ENCODE measurements around the gene KRTAP20-2.

Gene KRTAP20-2

GRCh38 chr21:30634906-30635305 is at the start of gene KRTAP20-2:
TSS of gene KRTAP20-2 (plus strand) at chr21:30635206. CDS start at chr21:30635264, 58 bp downstream.
- DNase-seq (ENCODE audit: low read depth in 2 of 2) = no peak

GRCh38 chr21:30590297-30590696 is 44.7 kb upstream of the KRTAP20-2 start, which contains the start of gene KRTAP22-2:
TSS of gene KRTAP22-2 (minus strand) at chr21:30590397.
- no peak for DNase-seq (ENCODE audit: low read depth in 2 of 2)

GRCh38 chr21:30592140-30592539 is 42.9 kb upstream of the KRTAP20-2 start, which contains the start of gene KRTAP6-3:
TSS of gene KRTAP6-3 (plus strand) at chr21:30592440. CDS start at chr21:30592446, 6 bp downstream.
- no peak for DNase-seq (ENCODE audit: low read depth in 2 of 2)

- no peak for DNase-seq (ENCODE audit: low read depth in 2 of 2)
These were observed 36.2 kb upstream of the KRTAP20-2 start, which contains the start of gene KRTAP6-2 for GRCh38 chr21:30598802-30599201. TSS of gene KRTAP6-2 (minus strand) at chr21:30598902. CDS start at chr21:30598874, 28 bp downstream.

- no peak for DNase-seq (ENCODE audit: low read depth in 2 of 2)
These were observed 34.2 kb upstream of the KRTAP20-2 start, which contains the start of gene KRTAP22-1 for GRCh38 chr21:30600787-30601186. TSS of gene KRTAP22-1 (plus strand) at chr21:30601087.

GRCh38 chr21:30605968-30606367 is 29.0 kb upstream of the KRTAP20-2 start:
- no peak for DNase-seq (ENCODE audit: low read depth in 2 of 2)

GRCh38 chr21:30612132-30612531 is 22.9 kb upstream of the KRTAP20-2 start:
- DNase-seq (ENCODE audit: low read depth in 2 of 2) = no peak

GRCh38 chr21:30613836-30614235 is 21.2 kb upstream of the KRTAP20-2 start, which contains the start of gene KRTAP6-1:
TSS of gene KRTAP6-1 (minus strand) at chr21:30613930. CDS start at chr21:30613904, 26 bp downstream.
- DNase-seq (ENCODE audit: low read depth in 2 of 2) = no peak

GRCh38 chr21:30615199-30615598 is 19.8 kb upstream of the KRTAP20-2 start:
- DNase-seq (ENCODE audit: low read depth in 2 of 2) = no peak

- no peak for DNase-seq (ENCODE audit: low read depth in 2 of 2)
These were observed 18.9 kb upstream of the KRTAP20-2 start, which contains the start of gene KRTAP20-1 for GRCh38 chr21:30616125-30616524. TSS of gene KRTAP20-1 (plus strand) at chr21:30616425. CDS start at chr21:30616455, 30 bp downstream.

- no peak for DNase-seq (ENCODE audit: low read depth in 2 of 2)
These were observed 14.9 kb upstream of the KRTAP20-2 start for GRCh38 chr21:30620080-30620479.

- DNase-seq (ENCODE audit: low read depth in 2 of 2) = no peak
These were observed 14.5 kb upstream of the KRTAP20-2 start, which contains the start of gene KRTAP20-4 for GRCh38 chr21:30620522-30620921. TSS of gene KRTAP20-4 (plus strand) at chr21:30620627.

GRCh38 chr21:30623362-30623761 is 11.6 kb upstream of the KRTAP20-2 start:
- DNase-seq (ENCODE audit: low read depth in 2 of 2) = no peak

- DNase-seq (ENCODE audit: low read depth in 2 of 2) = no peak
These were observed 9.4 kb upstream of the KRTAP20-2 start for GRCh38 chr21:30625449-30626165.

GRCh38 chr21:30628109-30628508 is 6.9 kb upstream of the KRTAP20-2 start:
- no peak for DNase-seq (ENCODE audit: low read depth in 2 of 2)

GRCh38 chr21:30629200-30629599 is 5.8 kb upstream of the KRTAP20-2 start:
- DNase-seq (ENCODE audit: low read depth in 2 of 2) = no peak

- DNase-seq (ENCODE audit: low read depth in 2 of 2) = no peak
These were observed 3.7 kb downstream of the KRTAP20-2 start for GRCh38 chr21:30638686-30639085.

GRCh38 chr21:30642564-30642963 is 7.6 kb downstream of the KRTAP20-2 start, which contains the start of gene KRTAP20-3:
TSS of gene KRTAP20-3 (plus strand) at chr21:30642864.
- DNase-seq (ENCODE audit: low read depth in 2 of 2) = no peak

- no peak for DNase-seq (ENCODE audit: low read depth in 2 of 2)
These were observed 12.0 kb downstream of the KRTAP20-2 start for GRCh38 chr21:30646904-30647414.

GRCh38 chr21:30652891-30653290 is 17.9 kb downstream of the KRTAP20-2 start:
- DNase-seq (ENCODE audit: low read depth in 2 of 2) = no peak

GRCh38 chr21:30668776-30669175 is 33.8 kb downstream of the KRTAP20-2 start:
- DNase-seq (ENCODE audit: low read depth in 2 of 2) = no peak

GRCh38 chr21:30672985-30673650 is 38.1 kb downstream of the KRTAP20-2 start:
- DNase-seq (ENCODE audit: low read depth in 2 of 2) = no peak
